NCI-H510A treated with DMSO at 0.1 percent for 48 hours (cell line): ENCODE measurements around the gene TMCC1.
"Not testable (repeated sequence)": the region's sequence is repeated elsewhere in the genome, so short reads cannot be mapped to it uniquely, and the experiment has no call there.

Experiments used
- DNase-seq: peaks from one replicate; lab custom pipeline; 2025; lab: John Stamatoyannopoulos, UW

TMCC1 gene

GRCh38 chr3:129622933-129623332 is 270.6 kb downstream of the TMCC1 start:
- DNase-seq, result no peak

- no peak for DNase-seq
Measured at GRCh38 chr3:129622226-129622874, 271.2 kb downstream of the TMCC1 start.

- DNase-seq, result no peak
Measured at GRCh38 chr3:129621626-129622225, 271.8 kb downstream of the TMCC1 start.

- DNase-seq, result no peak
Measured at GRCh38 chr3:129620828-129621559, 272.5 kb downstream of the TMCC1 start.

- no peak for DNase-seq
Measured at GRCh38 chr3:129619726-129620162, 273.8 kb downstream of the TMCC1 start.

GRCh38 chr3:129618901-129619671 is 274.4 kb downstream of the TMCC1 start:
- DNase-seq, result no peak

- no peak for DNase-seq
Measured at GRCh38 chr3:129618186-129618820, 275.2 kb downstream of the TMCC1 start.

- no peak for DNase-seq
Measured at GRCh38 chr3:129617381-129618185, 275.9 kb downstream of the TMCC1 start.

- DNase-seq, result no peak
Measured at GRCh38 chr3:129616713-129617112, 276.8 kb downstream of the TMCC1 start.

- DNase-seq, result no peak
Measured at GRCh38 chr3:129616291-129616690, 277.2 kb downstream of the TMCC1 start.

GRCh38 chr3:129615751-129616281 is 277.7 kb downstream of the TMCC1 start:
- DNase-seq, result no peak

- no peak for DNase-seq
Measured at GRCh38 chr3:129614927-129615363, 278.6 kb downstream of the TMCC1 start.

GRCh38 chr3:129614435-129614834 is 279.1 kb downstream of the TMCC1 start:
- no peak for DNase-seq

- no peak for DNase-seq
Measured at GRCh38 chr3:129613367-129613740, 280.2 kb downstream of the TMCC1 start.

GRCh38 chr3:129612534-129613366 is 280.8 kb downstream of the TMCC1 start:
- no peak for DNase-seq

GRCh38 chr3:129611812-129612533 is 281.5 kb downstream of the TMCC1 start:
- no peak for DNase-seq

GRCh38 chr3:129611446-129611800 is 282.1 kb downstream of the TMCC1 start:
- DNase-seq, result no peak

GRCh38 chr3:129610794-129611445 is 282.6 kb downstream of the TMCC1 start:
- not testable (repeated sequence) for DNase-seq

- no peak for DNase-seq
Measured at GRCh38 chr3:129610276-129610675, 283.2 kb downstream of the TMCC1 start.
